HepG2 (cell line): ENCODE results near the gene YWHAB. TPM values are rescaled to one million over a fixed set of nuclear protein-coding genes. Genes with fewer than 3 reads are reported as not detected.

Experiments used
- ARNTL ChIP-seq: sonication (generic); formaldehyde crosslinking; IDR thresholded peaks from 2 replicates; pipeline ENCODE4 v1.4.0; 2020; ENCODE audit warnings: mild to moderate bottlenecking, missing genetic modification reagents
- KDM5B ChIP-seq: sonication (generic); formaldehyde crosslinking; IDR thresholded peaks from 2 replicates; pipeline ENCODE4 v1.4.0; 2020; ENCODE audit warnings: missing genetic modification reagents, mild to moderate bottlenecking, borderline replicate concordance
- SRSF4 ChIP-seq: fragments of 200-400 bp; formaldehyde crosslinking; IDR thresholded peaks from one replicate; pipeline ENCODE4 v1.6.1; 2018; ENCODE audit warnings: mild to moderate bottlenecking, low read depth, low read length, moderate library complexity; ENCODE audit not compliant: poor library complexity, severe bottlenecking
- TBX2 ChIP-seq: sonication (generic); formaldehyde crosslinking; IDR thresholded peaks from 2 replicates; pipeline ENCODE4 v1.5.0; 2020; ENCODE audit warnings: missing genetic modification reagents, mild to moderate bottlenecking, borderline replicate concordance
- TRIM24 ChIP-seq: sonication (generic); formaldehyde crosslinking; IDR thresholded peaks from 2 replicates; pipeline ENCODE4 v1.8.0; 2022; ENCODE audit warnings: mild to moderate bottlenecking, missing genetic modification reagents
- TSC22D2 ChIP-seq: sonication (generic); formaldehyde crosslinking; IDR thresholded peaks from 2 replicates; pipeline ENCODE4 v1.5.1; 2020; ENCODE audit warnings: missing genetic modification reagents, mild to moderate bottlenecking, borderline replicate concordance
- ZKSCAN5 ChIP-seq: sonication (generic); formaldehyde crosslinking; IDR thresholded peaks from 2 replicates; pipeline ENCODE4 v1.5.1; 2020; ENCODE audit warnings: mild to moderate bottlenecking, missing genetic modification reagents
- ZKSCAN8 ChIP-seq: IDR thresholded peaks from 2 replicates; pipeline ENCODE4 v1.6.1; 2016; ENCODE audit warnings: borderline replicate concordance, missing genetic modification reagents, missing compliant biosample characterization
- ZNF160 ChIP-seq: sonication (generic); formaldehyde crosslinking; IDR thresholded peaks from 2 replicates; pipeline ENCODE4 v1.8.0; 2022; ENCODE audit warnings: mild to moderate bottlenecking, inconsistent platforms, missing genetic modification reagents
- ZNF260 ChIP-seq: sonication (generic); formaldehyde crosslinking; IDR thresholded peaks from 2 replicates; pipeline ENCODE4 v1.4.0; 2020; ENCODE audit warnings: missing genetic modification reagents, low read depth, mild to moderate bottlenecking, borderline replicate concordance
- ZNF547 ChIP-seq: sonication (generic); formaldehyde crosslinking; IDR thresholded peaks from 2 replicates; pipeline ENCODE4 v1.5.1; 2020; ENCODE audit warnings: mild to moderate bottlenecking, missing genetic modification reagents
- ZNF550 ChIP-seq: sonication (generic); formaldehyde crosslinking; IDR thresholded peaks from 2 replicates; pipeline ENCODE4 v1.4.0; 2020; ENCODE audit warnings: mild to moderate bottlenecking, missing genetic modification reagents, borderline replicate concordance
- ZSCAN29 ChIP-seq: sonication (generic); formaldehyde crosslinking; conservative IDR thresholded peaks from 2 replicates; pipeline ENCODE4 v1.4.0; 2020; ENCODE audit warnings: mild to moderate bottlenecking, missing genetic modification reagents
- polyA plus RNA-seq, 8 experiments: library from polyadenylated mRNA; depleted of rRNA in 3 of 8; stranded (reverse) in 7 of 8; unstranded in 1 of 8; fragments of >200 nt; fragmentation: Illumina TruSeq in 4 of 8; extraction: Trizol in 4 of 8; gene quantifications; 2 replicates each; pipeline versions ENCODE4 v1.2.1 to v1.2.3, GENCODE V29; 2011 to 2016; ENCODE audit warnings: low read depth in 4 of 8, missing spikeins in 1 of 8, mixed read lengths in 1 of 8; ENCODE audit not compliant: insufficient read depth in 1 of 8
- total RNA-seq, 5 experiments: library from RNA; depleted of rRNA; stranded (reverse); fragments of >200 nt; fragmentation: Illumina TruSeq; extraction: Trizol; gene quantifications; 2 replicates each; pipeline ENCODE4 v1.2.3, GENCODE V29; 2016; ENCODE audit warnings: low read depth in 1 of 5
- TF ChIP-seq, protein P1 (sequence below): sonication (generic); formaldehyde crosslinking; IDR thresholded peaks from 2 replicates; pipeline ENCODE4 v1.9.0; 2021; ENCODE audit warnings: missing genetic modification reagents, mild to moderate bottlenecking, borderline replicate concordance
- TF ChIP-seq, protein P2 (sequence below): sonication (generic); formaldehyde crosslinking; IDR thresholded peaks from 2 replicates; pipeline ENCODE4 v1.4.0; 2020; ENCODE audit warnings: missing genetic modification reagents, borderline replicate concordance
- TF ChIP-seq, protein P3 (sequence below): sonication (generic); formaldehyde crosslinking; IDR thresholded peaks from 2 replicates; pipeline ENCODE4 v1.5.0; 2020; ENCODE audit warnings: missing genetic modification reagents
- TF ChIP-seq, protein P4 (sequence below): sonication (generic); formaldehyde crosslinking; conservative IDR thresholded peaks from 2 replicates; pipeline ENCODE4 v1.5.0; 2020; ENCODE audit warnings: missing genetic modification reagents
- TF ChIP-seq, protein P5 (sequence below): IDR thresholded peaks from 2 replicates; pipeline ENCODE4 v1.6.1; 2016

The YWHAB gene
- total and polyA plus RNA-seq, 2 of the 13 experiments (the other 11 are each of a cell fraction or from before 2014, with no cell fraction given): 77.2 to 121 TPM

DNA sequence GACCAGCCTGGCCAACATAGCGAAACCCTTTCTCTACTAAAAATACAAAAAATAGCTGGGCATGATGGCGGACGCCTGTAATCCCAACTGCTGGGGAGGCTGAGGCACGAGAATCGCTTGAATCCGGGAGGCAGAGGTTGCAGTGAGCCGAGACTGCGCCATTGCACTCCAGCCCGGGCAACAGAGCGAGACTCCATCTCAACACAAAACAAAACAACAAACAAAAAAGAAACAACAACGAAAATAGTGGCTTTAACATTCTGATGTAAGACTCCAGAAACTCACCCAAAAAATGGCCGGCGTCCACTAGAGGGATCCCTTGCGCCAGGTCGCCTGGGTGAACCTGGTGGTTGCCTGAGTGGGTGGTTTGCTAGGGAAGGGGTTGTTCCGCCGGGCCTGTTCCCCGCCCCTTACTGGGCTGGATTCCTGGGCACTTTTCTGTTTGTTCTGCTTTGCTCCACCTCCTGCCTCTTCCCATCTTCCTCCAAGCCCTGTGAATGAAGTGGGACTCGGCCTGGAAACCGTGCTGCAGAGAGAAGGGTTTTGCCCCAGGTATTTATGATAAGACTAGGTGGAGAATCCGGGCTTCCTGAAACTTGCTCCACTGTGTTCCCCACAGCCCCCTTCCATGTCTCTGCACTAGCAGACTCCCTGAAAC lies 25.9 kb downstream of the YWHAB start (continued):
- TF ChIP-seq, protein P1, sequence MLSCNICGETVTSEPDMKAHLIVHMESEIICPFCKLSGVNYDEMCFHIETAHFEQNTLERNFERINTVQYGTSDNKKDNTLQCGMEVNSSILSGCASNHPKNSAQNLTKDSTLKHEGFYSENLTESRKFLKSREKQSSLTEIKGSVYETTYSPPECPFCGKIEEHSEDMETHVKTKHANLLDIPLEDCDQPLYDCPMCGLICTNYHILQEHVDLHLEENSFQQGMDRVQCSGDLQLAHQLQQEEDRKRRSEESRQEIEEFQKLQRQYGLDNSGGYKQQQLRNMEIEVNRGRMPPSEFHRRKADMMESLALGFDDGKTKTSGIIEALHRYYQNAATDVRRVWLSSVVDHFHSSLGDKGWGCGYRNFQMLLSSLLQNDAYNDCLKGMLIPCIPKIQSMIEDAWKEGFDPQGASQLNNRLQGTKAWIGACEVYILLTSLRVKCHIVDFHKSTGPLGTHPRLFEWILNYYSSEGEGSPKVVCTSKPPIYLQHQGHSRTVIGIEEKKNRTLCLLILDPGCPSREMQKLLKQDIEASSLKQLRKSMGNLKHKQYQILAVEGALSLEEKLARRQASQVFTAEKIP (CRISPR knock-in tag): no peak
- TF ChIP-seq ZKSCAN8 (CRISPR knock-in tag) (peak; percentile 46; the same call in 1 of the 2 replicates), TSC22D2 (CRISPR knock-in tag) (peak; percentile 91; the same call in 1 of the 2 replicates), ZKSCAN5 (CRISPR knock-in tag) (no peak), SRSF4 (no peak), TBX2 (CRISPR knock-in tag) (0 out of 2 replicates have a peak, but pooled peaks have one; percentile 46), ZNF547 (CRISPR knock-in tag) (peak; percentile 63; the same call in 1 of the 2 replicates), ARNTL (CRISPR knock-in tag) (peak; percentile 71), ZNF160 (CRISPR knock-in tag) (no peak), KDM5B (no peak; the same call in 1 of the 2 replicates), TRIM24 (no peak), ZNF260 (CRISPR knock-in tag) (no peak), ZSCAN29 (CRISPR knock-in tag) (no peak), ZNF550 (CRISPR knock-in tag) (no peak)
- TF ChIP-seq, protein P2, sequence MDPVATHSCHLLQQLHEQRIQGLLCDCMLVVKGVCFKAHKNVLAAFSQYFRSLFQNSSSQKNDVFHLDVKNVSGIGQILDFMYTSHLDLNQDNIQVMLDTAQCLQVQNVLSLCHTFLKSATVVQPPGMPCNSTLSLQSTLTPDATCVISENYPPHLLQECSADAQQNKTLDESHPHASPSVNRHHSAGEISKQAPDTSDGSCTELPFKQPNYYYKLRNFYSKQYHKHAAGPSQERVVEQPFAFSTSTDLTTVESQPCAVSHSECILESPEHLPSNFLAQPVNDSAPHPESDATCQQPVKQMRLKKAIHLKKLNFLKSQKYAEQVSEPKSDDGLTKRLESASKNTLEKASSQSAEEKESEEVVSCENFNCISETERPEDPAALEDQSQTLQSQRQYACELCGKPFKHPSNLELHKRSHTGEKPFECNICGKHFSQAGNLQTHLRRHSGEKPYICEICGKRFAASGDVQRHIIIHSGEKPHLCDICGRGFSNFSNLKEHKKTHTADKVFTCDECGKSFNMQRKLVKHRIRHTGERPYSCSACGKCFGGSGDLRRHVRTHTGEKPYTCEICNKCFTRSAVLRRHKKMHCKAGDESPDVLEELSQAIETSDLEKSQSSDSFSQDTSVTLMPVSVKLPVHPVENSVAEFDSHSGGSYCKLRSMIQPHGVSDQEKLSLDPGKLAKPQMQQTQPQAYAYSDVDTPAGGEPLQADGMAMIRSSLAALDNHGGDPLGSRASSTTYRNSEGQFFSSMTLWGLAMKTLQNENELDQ (CRISPR knock-in tag): no peak
- TF ChIP-seq, protein P3, sequence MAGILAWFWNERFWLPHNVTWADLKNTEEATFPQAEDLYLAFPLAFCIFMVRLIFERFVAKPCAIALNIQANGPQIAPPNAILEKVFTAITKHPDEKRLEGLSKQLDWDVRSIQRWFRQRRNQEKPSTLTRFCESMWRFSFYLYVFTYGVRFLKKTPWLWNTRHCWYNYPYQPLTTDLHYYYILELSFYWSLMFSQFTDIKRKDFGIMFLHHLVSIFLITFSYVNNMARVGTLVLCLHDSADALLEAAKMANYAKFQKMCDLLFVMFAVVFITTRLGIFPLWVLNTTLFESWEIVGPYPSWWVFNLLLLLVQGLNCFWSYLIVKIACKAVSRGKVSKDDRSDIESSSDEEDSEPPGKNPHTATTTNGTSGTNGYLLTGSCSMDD (CRISPR knock-in tag): no peak
- TF ChIP-seq, protein P4, sequence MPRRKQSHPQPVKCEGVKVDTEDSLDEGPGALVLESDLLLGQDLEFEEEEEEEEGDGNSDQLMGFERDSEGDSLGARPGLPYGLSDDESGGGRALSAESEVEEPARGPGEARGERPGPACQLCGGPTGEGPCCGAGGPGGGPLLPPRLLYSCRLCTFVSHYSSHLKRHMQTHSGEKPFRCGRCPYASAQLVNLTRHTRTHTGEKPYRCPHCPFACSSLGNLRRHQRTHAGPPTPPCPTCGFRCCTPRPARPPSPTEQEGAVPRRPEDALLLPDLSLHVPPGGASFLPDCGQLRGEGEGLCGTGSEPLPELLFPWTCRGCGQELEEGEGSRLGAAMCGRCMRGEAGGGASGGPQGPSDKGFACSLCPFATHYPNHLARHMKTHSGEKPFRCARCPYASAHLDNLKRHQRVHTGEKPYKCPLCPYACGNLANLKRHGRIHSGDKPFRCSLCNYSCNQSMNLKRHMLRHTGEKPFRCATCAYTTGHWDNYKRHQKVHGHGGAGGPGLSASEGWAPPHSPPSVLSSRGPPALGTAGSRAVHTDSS (CRISPR knock-in tag): no peak
- TF ChIP-seq, protein P5, sequence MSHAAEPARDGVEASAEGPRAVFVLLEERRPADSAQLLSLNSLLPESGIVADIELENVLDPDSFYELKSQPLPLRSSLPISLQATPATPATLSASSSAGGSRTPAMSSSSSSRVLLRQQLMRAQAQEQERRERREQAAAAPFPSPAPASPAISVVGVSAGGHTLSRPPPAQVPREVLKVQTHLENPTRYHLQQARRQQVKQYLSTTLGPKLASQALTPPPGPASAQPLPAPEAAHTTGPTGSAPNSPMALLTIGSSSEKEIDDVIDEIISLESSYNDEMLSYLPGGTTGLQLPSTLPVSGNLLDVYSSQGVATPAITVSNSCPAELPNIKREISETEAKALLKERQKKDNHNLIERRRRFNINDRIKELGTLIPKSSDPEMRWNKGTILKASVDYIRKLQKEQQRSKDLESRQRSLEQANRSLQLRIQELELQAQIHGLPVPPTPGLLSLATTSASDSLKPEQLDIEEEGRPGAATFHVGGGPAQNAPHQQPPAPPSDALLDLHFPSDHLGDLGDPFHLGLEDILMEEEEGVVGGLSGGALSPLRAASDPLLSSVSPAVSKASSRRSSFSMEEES (CRISPR knock-in tag): peak; percentile 81; the same call in 1 of the 2 replicates
